T-helper 1 cell treated with Interleukin-12 subunit alpha and Interleukin-12 subunit beta and Interleukin-4 antibody, amounts not matched to agents 30 μg/mL and 1 μg/mL, for 36 hours (primary cell): ENCODE data around the gene SLX4.
A peak's percentile ranks its signal among the peaks of the same experiment; 100 is the strongest.

Experiments used
- H3K27ac Mint-ChIP-seq: one replicate; pipeline ENCODE4 v1.8.0; 2021; ENCODE audit warnings: mild to moderate bottlenecking, mixed read lengths
- H3K27me3 Mint-ChIP-seq: one replicate; pipeline ENCODE4 v1.8.0; 2021; ENCODE audit warnings: low read depth, mixed read lengths
- H3K36me3 Mint-ChIP-seq: one replicate; pipeline ENCODE4 v1.8.0; 2021; ENCODE audit warnings: low read depth, mixed read lengths
- H3K4me1 Mint-ChIP-seq: one replicate; pipeline ENCODE4 v1.8.0; 2021; ENCODE audit warnings: low read depth, mixed read lengths
- H3K4me3 Mint-ChIP-seq: one replicate; pipeline ENCODE4 v1.8.0; 2021; ENCODE audit warnings: mild to moderate bottlenecking, moderate library complexity, mixed read lengths
- H3K9me3 Mint-ChIP-seq: one replicate; pipeline ENCODE4 v1.8.0; 2021; ENCODE audit warnings: mixed read lengths

The SLX4 gene

GRCh38 chr16:3598236-3598635 is 13.2 kb downstream of the SLX4 start:
- Mint-ChIP-seq H3K4me1 (no peaks in the 10 kb centered on the region), H3K36me3 (peaks cover 19% of the 10 kb centered on the region), H3K27me3 (no peaks in the 10 kb centered on the region), H3K4me3 (no peak overlapping the region), H3K9me3 (no peaks in the 10 kb centered on the region), H3K27ac (no peak overlapping the region)

- no peaks in the 10 kb centered on the region for H3K27me3 Mint-ChIP-seq
- H3K36me3 Mint-ChIP-seq = peaks cover 18% of the 10 kb centered on the region
- H3K4me3 Mint-ChIP-seq = no peak overlapping the region
- no peaks in the 10 kb centered on the region for H3K4me1 Mint-ChIP-seq
- H3K9me3 Mint-ChIP-seq = no peaks in the 10 kb centered on the region
- no peak overlapping the region for H3K27ac Mint-ChIP-seq
Observed at GRCh38 chr16:3597676-3598075, 13.7 kb downstream of the SLX4 start.

- no peak overlapping the region for H3K27ac Mint-ChIP-seq
- H3K27me3 Mint-ChIP-seq = no peaks in the 10 kb centered on the region
- H3K36me3 Mint-ChIP-seq = peaks cover 18% of the 10 kb centered on the region
- no peaks in the 10 kb centered on the region for H3K4me1 Mint-ChIP-seq
- H3K4me3 Mint-ChIP-seq = no peak overlapping the region
- H3K9me3 Mint-ChIP-seq = no peaks in the 10 kb centered on the region
Observed at GRCh38 chr16:3597226-3597625, 14.2 kb downstream of the SLX4 start.

GRCh38 chr16:3596101-3596861 is 15.1 kb downstream of the SLX4 start:
- no peaks in the 10 kb centered on the region for H3K9me3 Mint-ChIP-seq
- H3K27ac Mint-ChIP-seq = no peak overlapping the region
- H3K4me1 Mint-ChIP-seq = peaks cover under 1% of the 10 kb centered on the region
- H3K27me3 Mint-ChIP-seq = no peaks in the 10 kb centered on the region
- H3K36me3 Mint-ChIP-seq = peaks cover 13% of the 10 kb centered on the region
- no peak overlapping the region for H3K4me3 Mint-ChIP-seq

GRCh38 chr16:3595521-3596021 is 15.8 kb downstream of the SLX4 start:
- Mint-ChIP-seq H3K4me1 (peaks cover 4% of the 10 kb centered on the region), H3K27me3 (no peaks in the 10 kb centered on the region), H3K4me3 (no peak overlapping the region), H3K27ac (no peak overlapping the region), H3K36me3 (peaks cover 12% of the 10 kb centered on the region), H3K9me3 (no peaks in the 10 kb centered on the region)

GRCh38 chr16:3595110-3595486 is 16.3 kb downstream of the SLX4 start:
- Mint-ChIP-seq H3K27ac (no peak overlapping the region), H3K9me3 (no peaks in the 10 kb centered on the region), H3K4me3 (no peak overlapping the region), H3K27me3 (no peaks in the 10 kb centered on the region), H3K4me1 (peaks cover 4% of the 10 kb centered on the region), H3K36me3 (peaks cover 10% of the 10 kb centered on the region)

- H3K4me3 Mint-ChIP-seq = no peak overlapping the region
- peaks cover 9% of the 10 kb centered on the region for H3K36me3 Mint-ChIP-seq
- no peaks in the 10 kb centered on the region for H3K9me3 Mint-ChIP-seq
- no peak overlapping the region for H3K27ac Mint-ChIP-seq
- H3K27me3 Mint-ChIP-seq = no peaks in the 10 kb centered on the region
- peaks cover 4% of the 10 kb centered on the region for H3K4me1 Mint-ChIP-seq
Observed at GRCh38 chr16:3594316-3595109, 16.9 kb downstream of the SLX4 start.

GRCh38 chr16:3592559-3592958 is 18.8 kb downstream of the SLX4 start:
- Mint-ChIP-seq H3K27me3 (no peaks in the 10 kb centered on the region), H3K27ac (no peak overlapping the region), H3K4me3 (no peak overlapping the region), H3K36me3 (peaks cover 14% of the 10 kb centered on the region), H3K9me3 (no peaks in the 10 kb centered on the region), H3K4me1 (peaks cover 4% of the 10 kb centered on the region)

GRCh38 chr16:3591991-3592390 is 19.4 kb downstream of the SLX4 start:
- no peak overlapping the region for H3K27ac Mint-ChIP-seq
- no peaks in the 10 kb centered on the region for H3K9me3 Mint-ChIP-seq
- H3K4me1 Mint-ChIP-seq = peaks cover 4% of the 10 kb centered on the region
- no peak overlapping the region for H3K4me3 Mint-ChIP-seq
- H3K27me3 Mint-ChIP-seq = no peaks in the 10 kb centered on the region
- H3K36me3 Mint-ChIP-seq = peaks cover 14% of the 10 kb centered on the region

- no peaks in the 10 kb centered on the region for H3K27me3 Mint-ChIP-seq
- H3K9me3 Mint-ChIP-seq = no peaks in the 10 kb centered on the region
- H3K4me1 Mint-ChIP-seq = peaks cover 4% of the 10 kb centered on the region
- no peak overlapping the region for H3K27ac Mint-ChIP-seq
- no peak overlapping the region for H3K4me3 Mint-ChIP-seq
- H3K36me3 Mint-ChIP-seq = peaks cover 16% of the 10 kb centered on the region
Observed at GRCh38 chr16:3591436-3591803, 20.0 kb downstream of the SLX4 start.

- Mint-ChIP-seq H3K4me1 (peaks cover 7% of the 10 kb centered on the region), H3K27ac (no peak overlapping the region), H3K36me3 (peaks cover 16% of the 10 kb centered on the region), H3K27me3 (no peaks in the 10 kb centered on the region), H3K4me3 (no peak overlapping the region), H3K9me3 (no peaks in the 10 kb centered on the region)
Observed at GRCh38 chr16:3590736-3591435, 20.5 kb downstream of the SLX4 start.

- Mint-ChIP-seq H3K4me3 (no peak overlapping the region), H3K27ac (peak overlapping the region; percentile 49), H3K4me1 (peaks cover 9% of the 10 kb centered on the region), H3K27me3 (no peaks in the 10 kb centered on the region), H3K36me3 (peaks cover 14% of the 10 kb centered on the region), H3K9me3 (no peaks in the 10 kb centered on the region)
Observed at GRCh38 chr16:3589991-3590701, 21.3 kb downstream of the SLX4 start.

- H3K9me3 Mint-ChIP-seq = no peaks in the 10 kb centered on the region
- peaks cover 14% of the 10 kb centered on the region for H3K36me3 Mint-ChIP-seq
- no peak overlapping the region for H3K27ac Mint-ChIP-seq
- no peak overlapping the region for H3K4me3 Mint-ChIP-seq
- H3K27me3 Mint-ChIP-seq = no peaks in the 10 kb centered on the region
- H3K4me1 Mint-ChIP-seq = peaks cover 9% of the 10 kb centered on the region
Observed at GRCh38 chr16:3589441-3589921, 21.9 kb downstream of the SLX4 start.

- Mint-ChIP-seq H3K4me1 (peaks cover 9% of the 10 kb centered on the region), H3K36me3 (peaks cover 14% of the 10 kb centered on the region), H3K4me3 (no peak overlapping the region), H3K27ac (no peak overlapping the region), H3K9me3 (no peaks in the 10 kb centered on the region), H3K27me3 (no peaks in the 10 kb centered on the region)
Observed at GRCh38 chr16:3589001-3589400, 22.4 kb downstream of the SLX4 start.
